A673 (cell line): Measurements from ENCODE around the gene CTU2. TPM values are rescaled to one million over a fixed set of nuclear protein-coding genes. Genes with fewer than 3 reads are reported as not detected.

Source experiments
- BruUV-seq: library from RNA; stranded (reverse); fragments of 400-500 nt; replicated peaks from 2 replicates; lab custom pipeline; 2021; lab: Mats Ljungman, UMichigan
- CTCF ChIA-PET: fragments of 300-600 bp; sonication (Branson Sonifier 250); formaldehyde crosslinking; loops from one replicate; lab custom pipeline; 2022; ENCODE audit warnings: antibody characterized with exemption; lab: Charles Lee
- POLR2A ChIA-PET: fragments of 300-600 bp; sonication (Branson Sonifier 250); formaldehyde crosslinking; loops from one replicate; lab custom pipeline; 2022; ENCODE audit warnings: antibody characterized with exemption; ENCODE audit not compliant: low non-redundant PET; lab: Charles Lee
- DNase-seq: peaks from one replicate; pipeline ENCODE4 v3.0.0-alpha.2; 2015; ENCODE audit warnings: low spot score
- H3K27ac ChIP-seq: fragments of 200-600 bp; sonication (generic); 2 replicates; pipeline ENCODE4 v1.5.1; 2016; ENCODE audit warnings: mixed run types, low read depth, mild to moderate bottlenecking, mixed read lengths, antibody characterized with exemption, low read length; ENCODE audit not compliant: poor library complexity, severe bottlenecking
- H3K27me3 ChIP-seq: fragments of 200-600 bp; sonication (generic); replicated peaks from 2 replicates; pipeline ENCODE4 v1.6.1; 2017; ENCODE audit warnings: mixed run types, low read depth, mild to moderate bottlenecking, mixed read lengths, antibody characterized with exemption, low read length; ENCODE audit not compliant: insufficient read depth, poor library complexity
- H3K36me3 ChIP-seq: fragments of 200-600 bp; sonication (generic); 2 replicates; pipeline ENCODE4 v1.6.1; 2016; ENCODE audit warnings: mixed run types, mild to moderate bottlenecking, mixed read lengths, antibody characterized with exemption, low read length; ENCODE audit not compliant: insufficient read depth, poor library complexity, severe bottlenecking
- H3K4me1 ChIP-seq: fragments of 200-600 bp; sonication (generic); 2 replicates; pipeline ENCODE4 v1.6.1; 2017; ENCODE audit warnings: mixed run types, mild to moderate bottlenecking, mixed read lengths, antibody characterized with exemption, low read length; ENCODE audit not compliant: insufficient read depth, poor library complexity, severe bottlenecking
- H3K4me3 ChIP-seq: fragments of 200-600 bp; sonication (generic); 2 replicates; pipeline ENCODE4 v1.5.1; 2016; ENCODE audit warnings: low read depth, mixed run types, mild to moderate bottlenecking, mixed read lengths, low read length; ENCODE audit not compliant: poor library complexity, severe bottlenecking
- H3K9me3 ChIP-seq: fragments of 200-600 bp; sonication (generic); 2 replicates; pipeline ENCODE4 v1.6.1; 2016; ENCODE audit warnings: mixed run types, low read depth, mild to moderate bottlenecking, mixed read lengths, antibody characterized with exemption, low read length; ENCODE audit not compliant: poor library complexity, severe bottlenecking
- CTCF ChIP-seq: fragments of 300-800, 200-600 bp; sonication (generic); conservative IDR thresholded peaks from 2 replicates; pipeline ENCODE4 v1.5.1; 2017; ENCODE audit warnings: low read depth, mild to moderate bottlenecking, antibody characterized with exemption, low read length, moderate library complexity, mixed read lengths
- EZH2 ChIP-seq: fragments of 200-600 bp; sonication (generic); IDR thresholded peaks from 2 replicates; pipeline ENCODE4 v1.6.1; 2017; ENCODE audit warnings: borderline replicate concordance, low read depth, mild to moderate bottlenecking, mixed read lengths, antibody characterized with exemption, low read length; ENCODE audit not compliant: poor library complexity, severe bottlenecking
- intact Hi-C: fragments of 100-400 bp; cut with micrococcal nuclease; formaldehyde crosslinking; loops from one replicate; pipeline ENCODE4 v1.10.0; 2022; ENCODE audit not compliant: unreplicated experiment
- total RNA-seq: library from RNA; stranded (reverse); gene quantifications from 2 replicates; pipeline ENCODE4 v1.2.3, GENCODE V29; 2021

Gene CTU2
- total RNA-seq, 1 experiment from 2014 or later = 47.5 TPM

DNA sequence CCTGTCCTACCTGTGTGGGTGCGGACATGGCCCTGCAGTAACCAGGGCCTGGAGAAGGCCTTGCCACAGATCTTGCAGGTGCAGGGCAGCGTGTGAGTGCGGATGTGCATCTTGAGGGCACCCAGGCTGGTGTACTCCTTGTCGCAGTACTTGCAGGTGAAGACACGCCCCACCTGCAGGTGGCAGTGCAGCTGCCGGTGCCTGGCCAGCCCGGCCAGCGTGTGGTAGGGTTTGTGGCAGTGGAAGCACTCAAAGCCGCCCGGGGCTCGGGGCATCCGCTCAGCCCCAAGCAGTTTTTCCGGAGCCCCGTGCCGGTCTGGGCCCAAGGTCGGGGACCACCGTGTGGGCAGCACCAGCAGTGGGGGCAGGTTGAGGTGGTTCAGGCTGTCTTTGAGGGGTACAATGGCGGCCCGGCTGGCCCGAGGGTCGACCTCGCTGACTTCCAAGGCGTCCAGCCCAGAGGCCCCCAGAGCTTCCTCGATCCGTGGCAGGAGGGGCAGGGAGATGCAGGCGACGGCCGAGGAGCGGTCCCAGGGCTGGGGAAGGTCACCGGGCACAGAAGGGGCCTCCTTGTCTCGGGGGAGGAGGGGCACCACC lies 25.1 kb upstream of the CTU2 start:
- intact Hi-C loops = no loop called here
- DNase-seq = no peak
- H3K9me3 ChIP-seq = no peaks in the 10 kb centered on the region
- peak; percentile 50 for TF ChIP-seq CTCF
- TF ChIP-seq EZH2 = no peak
- H3K36me3 ChIP-seq = no peaks in the 10 kb centered on the region
- CTCF ChIA-PET = no interaction called here
- no peak overlapping the region for H3K27ac ChIP-seq
- BruUV-seq = no TSS peak
- H3K4me3 ChIP-seq = no peak overlapping the region
- no peaks in the 10 kb centered on the region for H3K27me3 ChIP-seq
- POLR2A ChIA-PET = no interaction called here
- peaks cover 6% of the 10 kb centered on the region for H3K4me1 ChIP-seq

GRCh38 chr16:88681709-88682451 lies 24.4 kb upstream of the CTU2 start:
- H3K36me3 ChIP-seq = no peaks in the 10 kb centered on the region
- POLR2A ChIA-PET = no interaction called here
- peaks cover 6% of the 10 kb centered on the region for H3K4me1 ChIP-seq
- TF ChIP-seq EZH2 (no peak), CTCF (no peak)
- H3K27ac ChIP-seq = no peak overlapping the region
- H3K27me3 ChIP-seq = no peaks in the 10 kb centered on the region
- intact Hi-C loops = no loop called here
- no TSS peak for BruUV-seq
- H3K9me3 ChIP-seq = no peaks in the 10 kb centered on the region
- H3K4me3 ChIP-seq = no peak overlapping the region
- DNase-seq = no peak
- CTCF ChIA-PET = no interaction called here

GRCh38 chr16:88684569-88685155 lies 21.6 kb upstream of the CTU2 start:
- BruUV-seq = no TSS peak
- Histone ChIP-seq H3K27ac (no peak overlapping the region), H3K9me3 (no peaks in the 10 kb centered on the region), H3K36me3 (no peaks in the 10 kb centered on the region), H3K4me1 (peaks cover 6% of the 10 kb centered on the region), H3K27me3 (no peaks in the 10 kb centered on the region), H3K4me3 (no peak overlapping the region)
- DNase-seq = no peak
- CTCF ChIA-PET = no interaction called here
- POLR2A ChIA-PET = no interaction called here
- intact Hi-C loops = no loop called here
- TF ChIP-seq CTCF (no peak), EZH2 (no peak)
